GM12801 (cell line): ENCODE results near the gene NEK11.

Experiments
- TF ChIP-seq, protein P1 (sequence below): IDR thresholded peaks from one replicate; pipeline ENCODE4 v1.5.1; 2011; ENCODE audit warnings: control low read depth; ENCODE audit not compliant: insufficient read length; ENCODE audit errors: extremely low read depth

The NEK11 gene

DNA sequence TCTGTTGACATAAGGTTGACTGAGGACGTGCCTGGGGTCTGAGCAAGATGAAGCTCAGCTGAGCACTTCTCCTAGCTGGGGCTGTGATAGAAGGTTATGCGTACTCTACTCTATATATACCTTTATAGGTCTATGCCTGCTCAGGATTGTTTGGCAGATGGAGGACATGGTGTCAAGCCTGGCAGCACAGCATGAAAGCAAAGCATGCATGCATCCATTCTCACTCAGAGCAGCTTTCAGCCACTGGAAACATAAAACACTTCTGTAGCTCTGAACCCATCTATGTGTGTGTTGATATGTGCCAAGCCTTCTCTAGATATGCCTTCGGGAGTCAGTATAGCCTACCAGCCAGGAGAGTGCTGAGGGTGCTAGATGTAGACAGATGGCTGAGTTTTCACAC lies 212.6 kb downstream of the NEK11 start:
- TF ChIP-seq, protein P1, sequence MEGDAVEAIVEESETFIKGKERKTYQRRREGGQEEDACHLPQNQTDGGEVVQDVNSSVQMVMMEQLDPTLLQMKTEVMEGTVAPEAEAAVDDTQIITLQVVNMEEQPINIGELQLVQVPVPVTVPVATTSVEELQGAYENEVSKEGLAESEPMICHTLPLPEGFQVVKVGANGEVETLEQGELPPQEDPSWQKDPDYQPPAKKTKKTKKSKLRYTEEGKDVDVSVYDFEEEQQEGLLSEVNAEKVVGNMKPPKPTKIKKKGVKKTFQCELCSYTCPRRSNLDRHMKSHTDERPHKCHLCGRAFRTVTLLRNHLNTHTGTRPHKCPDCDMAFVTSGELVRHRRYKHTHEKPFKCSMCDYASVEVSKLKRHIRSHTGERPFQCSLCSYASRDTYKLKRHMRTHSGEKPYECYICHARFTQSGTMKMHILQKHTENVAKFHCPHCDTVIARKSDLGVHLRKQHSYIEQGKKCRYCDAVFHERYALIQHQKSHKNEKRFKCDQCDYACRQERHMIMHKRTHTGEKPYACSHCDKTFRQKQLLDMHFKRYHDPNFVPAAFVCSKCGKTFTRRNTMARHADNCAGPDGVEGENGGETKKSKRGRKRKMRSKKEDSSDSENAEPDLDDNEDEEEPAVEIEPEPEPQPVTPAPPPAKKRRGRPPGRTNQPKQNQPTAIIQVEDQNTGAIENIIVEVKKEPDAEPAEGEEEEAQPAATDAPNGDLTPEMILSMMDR, result no peak

DNA sequence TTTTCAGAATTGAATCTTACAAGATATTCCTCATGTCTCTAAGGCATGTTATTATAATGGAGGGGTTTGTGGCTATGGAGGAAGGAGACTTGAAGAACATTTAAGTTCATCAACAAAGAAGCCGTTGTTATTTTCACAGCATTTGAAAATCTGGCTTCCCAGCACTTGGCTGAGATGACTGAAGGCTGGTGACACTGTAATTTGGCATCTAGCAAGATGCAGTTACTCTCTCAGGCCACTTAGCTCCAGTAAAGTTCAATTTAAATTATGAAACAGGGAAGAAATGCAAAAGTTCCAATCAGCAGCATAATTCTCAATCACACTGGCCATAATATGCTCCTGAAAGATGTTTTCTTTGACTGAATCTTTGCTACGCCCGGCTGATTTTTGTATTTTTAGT lies 215.5 kb downstream of the NEK11 start:
- TF ChIP-seq, protein P1, result no peak

DNA sequence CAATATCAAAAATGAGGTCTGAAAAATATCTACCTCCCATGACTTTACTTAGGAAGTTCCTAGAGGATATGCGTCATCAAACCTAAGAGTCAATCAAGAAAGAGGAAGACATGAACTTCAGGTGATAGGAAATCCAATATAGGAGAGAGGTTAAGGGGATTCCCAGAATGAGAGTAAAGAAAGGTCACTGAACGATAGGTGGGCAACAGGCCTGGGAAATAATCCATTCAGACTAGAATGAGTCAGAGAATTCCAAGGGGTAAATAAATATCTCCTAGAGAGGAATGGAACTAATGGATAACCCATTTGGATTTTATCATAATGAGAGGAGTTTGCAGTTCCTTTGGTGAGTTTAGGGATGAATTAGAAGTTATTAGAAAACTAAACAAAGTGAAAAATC lies 223.8 kb downstream of the NEK11 start:
- TF ChIP-seq, protein P1, result no peak

DNA sequence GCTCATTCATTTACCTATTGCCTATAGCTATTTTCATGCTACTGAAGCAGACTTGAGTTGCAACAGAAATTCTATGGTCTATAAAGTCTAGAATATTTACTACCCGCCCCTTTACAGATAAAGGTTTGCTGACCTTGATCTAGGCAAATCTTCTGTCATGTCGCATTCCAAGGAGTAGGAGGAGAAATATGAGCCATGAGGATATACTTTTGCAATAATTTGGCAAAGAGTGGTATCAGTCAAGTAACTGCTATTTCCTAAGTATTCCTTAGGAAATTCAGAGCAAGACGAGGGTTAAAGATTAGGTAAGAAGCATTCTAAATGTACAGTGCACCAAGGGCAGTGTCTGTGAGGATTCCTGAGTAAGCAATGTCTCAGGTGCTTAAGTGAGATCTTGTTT lies 233.8 kb downstream of the NEK11 start:
- TF ChIP-seq, protein P1, result no peak

DNA sequence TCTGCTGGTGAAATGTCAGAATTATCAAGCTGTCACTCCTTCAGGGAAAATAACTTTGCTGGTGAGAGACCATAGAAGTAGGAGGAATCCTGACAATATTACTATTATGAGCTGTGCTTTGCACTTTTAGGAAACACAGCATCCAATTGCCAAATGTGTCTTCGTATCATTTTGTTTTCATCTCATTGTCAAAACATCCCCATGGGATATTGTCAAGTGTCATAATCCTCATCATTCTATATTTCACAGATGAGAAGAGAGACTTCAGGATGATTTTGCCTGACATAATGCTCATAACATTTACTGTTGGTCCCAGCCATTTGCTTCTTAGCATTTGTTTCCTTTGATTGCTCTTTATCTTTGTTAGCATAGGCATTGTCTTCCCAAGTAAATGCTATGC lies 234.4 kb downstream of the NEK11 start:
- TF ChIP-seq, protein P1, result no peak

DNA sequence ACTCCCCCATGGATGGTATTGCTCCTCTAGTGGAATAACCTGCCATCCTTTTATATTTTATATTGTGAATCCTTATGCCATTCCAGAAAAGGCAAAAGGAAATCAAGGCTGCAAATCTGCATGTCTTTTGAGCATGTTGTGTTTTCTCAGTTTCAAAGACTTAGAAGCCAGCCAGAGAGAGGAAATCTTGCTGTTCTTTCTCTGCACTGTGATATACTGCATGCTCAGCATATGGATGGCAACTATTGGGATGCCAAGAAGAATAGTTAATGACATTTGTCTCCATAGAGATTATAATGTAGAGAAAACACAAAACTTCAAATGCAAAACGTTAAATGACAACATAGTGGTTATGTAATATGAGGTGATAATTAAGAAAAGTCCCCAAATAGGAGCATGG lies 248.9 kb downstream of the NEK11 start:
- TF ChIP-seq, protein P1, result no peak

DNA sequence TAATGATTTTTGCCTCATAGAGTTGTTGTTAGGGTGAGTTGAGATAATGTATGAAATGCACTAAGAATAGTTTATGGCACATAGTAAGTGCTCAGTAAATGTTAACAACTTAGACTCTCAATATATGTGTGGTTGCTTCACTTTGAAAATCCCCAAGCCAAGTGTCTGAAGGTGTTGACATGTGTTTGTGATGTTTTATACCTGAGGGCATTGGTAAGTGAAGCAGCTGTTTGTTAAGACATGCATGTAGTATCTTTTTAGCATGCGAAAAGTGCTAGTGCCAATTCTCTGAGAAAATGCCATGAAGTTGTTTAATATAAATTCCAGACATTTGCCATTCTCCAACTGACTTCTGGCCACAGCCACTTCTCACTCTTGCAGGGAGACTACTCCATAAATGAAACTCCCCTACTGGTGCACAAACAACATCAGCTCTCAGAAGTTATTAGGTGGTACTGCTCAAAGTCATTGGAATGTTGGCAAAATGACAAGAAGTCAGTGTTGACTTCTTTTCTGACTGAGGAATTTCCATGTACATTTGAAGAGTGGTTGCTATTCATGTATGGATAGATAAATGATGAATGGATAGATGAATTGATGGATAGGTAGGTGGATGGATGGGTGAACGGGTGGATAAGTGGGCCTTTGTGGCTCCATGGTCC lies 251.3 kb downstream of the NEK11 start:
- TF ChIP-seq, protein P1, result no peak
